GM18868 (cell line): ENCODE results near the gene GNS.

Experiments
- ATAC-seq: cut with Tn5 transposase; IDR thresholded peaks from one replicate; pipeline ENCODE4 v1.9.1; 2021; ENCODE audit warnings: mild to moderate bottlenecking, moderate library complexity; ENCODE audit not compliant: unreplicated experiment

Gene GNS

DNA sequence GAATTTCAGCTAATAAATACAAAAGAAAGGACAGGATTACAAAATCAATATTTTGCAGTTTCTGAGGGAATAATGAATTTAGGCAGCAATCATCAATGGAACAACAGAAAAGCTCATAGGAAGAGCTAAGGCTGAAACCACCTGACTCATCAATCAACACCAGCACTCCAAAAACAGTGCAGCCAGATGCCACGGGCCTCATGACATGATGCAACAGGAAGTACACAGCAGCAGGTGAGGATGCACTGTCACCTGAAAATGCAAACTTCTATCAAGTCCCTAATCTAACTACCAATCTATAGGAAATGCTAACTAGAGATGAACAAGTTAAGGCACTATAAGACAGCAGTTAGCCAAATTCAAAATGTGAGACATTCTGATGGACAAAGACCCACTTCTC is 21.7 kb downstream of the GNS start:
- no peak for ATAC-seq

GRCh38 chr12:64736771-64737170 is 22.4 kb downstream of the GNS start:
- ATAC-seq, result no peak

DNA sequence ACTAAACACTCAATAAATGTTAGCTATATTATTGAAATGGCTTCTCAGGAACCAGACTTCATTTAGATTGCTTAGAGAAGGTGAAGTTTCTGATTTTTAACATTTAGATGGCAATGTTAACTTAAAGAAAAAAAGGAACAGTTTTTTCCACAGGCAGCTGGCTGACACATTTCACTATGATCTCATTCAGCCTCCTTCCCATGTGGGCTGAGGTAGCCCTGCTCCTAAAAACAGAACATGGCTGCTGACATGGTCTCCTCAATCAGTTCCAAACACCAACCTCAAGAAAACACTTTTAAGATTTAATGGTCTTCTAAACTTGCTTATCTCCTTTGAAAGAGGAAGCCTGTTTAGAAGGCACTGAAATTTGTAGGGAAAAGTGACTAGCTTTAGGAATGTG is 23.8 kb downstream of the GNS start:
- no peak for ATAC-seq

DNA sequence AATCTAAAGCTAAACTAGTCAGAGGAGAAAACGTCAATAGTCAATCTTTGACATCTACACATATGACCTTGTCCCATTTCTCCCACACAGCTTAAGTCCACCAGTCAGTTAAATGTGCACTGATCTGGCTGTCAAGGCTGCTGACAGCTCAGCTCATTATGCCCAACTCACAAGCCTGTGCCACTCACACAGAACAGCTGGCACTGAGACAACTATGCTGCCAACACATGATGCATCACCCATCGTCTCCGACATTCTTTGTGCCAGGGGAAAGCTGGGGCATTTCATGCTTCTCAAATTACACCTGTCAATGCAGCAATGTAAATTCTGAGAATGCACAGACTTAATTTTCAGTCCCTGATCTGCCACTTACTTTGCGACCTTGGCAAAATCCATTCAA is 25.3 kb downstream of the GNS start:
- no peak for ATAC-seq

- no peak for ATAC-seq
Observed at GRCh38 chr12:64731683-64732082, 27.5 kb downstream of the GNS start.

DNA sequence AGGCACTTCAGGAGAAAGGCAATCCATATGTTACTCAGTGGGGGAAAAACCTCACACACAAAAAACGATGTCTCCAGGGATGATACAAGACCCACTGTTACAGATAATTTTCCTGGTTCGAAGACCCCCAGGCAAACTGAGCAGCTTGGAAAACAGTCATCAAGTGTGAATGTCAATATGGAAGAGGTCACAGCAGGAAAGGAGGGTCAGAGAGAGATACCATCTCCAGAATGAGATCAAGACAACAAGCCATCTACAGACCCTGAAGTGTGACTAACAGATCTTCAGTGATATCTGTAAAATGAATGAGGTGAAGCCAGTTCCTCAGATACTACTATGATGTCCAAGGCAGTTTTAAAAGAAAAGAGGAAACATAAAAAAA is 28.6 kb downstream of the GNS start:
- ATAC-seq, result peak; percentile 27

DNA sequence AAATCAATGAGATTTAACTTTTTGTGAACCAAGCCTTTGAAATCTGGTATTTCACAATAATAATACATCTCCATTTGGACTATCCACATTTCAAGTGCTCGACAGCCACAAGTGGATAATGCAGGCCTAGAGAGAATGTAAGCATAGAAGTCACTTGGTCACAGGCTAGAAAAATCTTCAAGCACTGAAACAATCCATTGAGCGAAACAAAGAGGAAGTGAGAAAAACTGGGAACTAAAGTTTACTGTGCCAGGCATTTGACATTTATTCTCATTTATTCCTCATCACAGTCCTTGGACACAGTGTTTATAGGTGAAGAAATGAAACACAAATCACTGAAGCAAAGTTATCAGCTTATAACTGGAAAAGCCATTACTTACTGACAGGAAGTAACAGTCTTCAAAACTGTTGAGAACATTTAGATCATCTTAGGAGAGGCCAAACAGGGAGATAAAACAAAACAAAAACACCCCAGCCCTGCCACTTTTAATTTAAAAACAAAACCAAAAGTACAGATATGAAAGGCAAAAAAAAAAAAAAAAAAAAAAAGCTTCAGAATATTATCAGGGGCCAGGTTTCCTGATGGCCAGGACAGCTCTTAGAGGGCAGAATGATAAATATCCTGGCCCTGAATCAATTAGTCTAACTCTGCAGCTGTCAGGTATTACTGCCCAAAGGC is 29.2 kb downstream of the GNS start:
- ATAC-seq, result peak; percentile 60

DNA sequence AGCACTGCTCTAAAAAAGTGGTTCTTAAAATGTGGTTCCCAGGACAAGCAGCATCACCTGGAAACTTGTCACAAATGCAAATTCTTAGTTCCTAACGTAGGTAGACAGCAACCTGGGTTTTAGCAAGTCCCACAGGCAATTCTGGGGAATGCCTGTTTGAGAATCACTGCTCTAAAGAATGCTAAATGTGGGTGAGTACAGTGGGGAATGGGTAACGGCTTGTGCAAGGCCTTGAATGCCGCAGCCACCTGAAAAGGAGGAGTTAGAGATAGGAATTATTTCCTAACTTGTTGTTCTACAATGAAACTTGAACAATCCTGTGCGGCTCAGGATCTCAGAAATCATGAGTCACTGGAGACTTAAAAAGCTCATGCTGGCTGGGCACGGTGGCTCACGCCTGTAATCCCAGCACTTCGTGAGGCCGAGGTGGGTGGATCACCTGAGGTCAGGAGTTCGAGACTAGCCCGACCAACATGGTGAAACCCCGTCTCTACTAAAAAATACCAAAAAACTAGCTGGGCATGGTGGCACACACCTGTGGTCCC is 34.9 kb downstream of the GNS start:
- ATAC-seq, result no peak

GRCh38 chr12:64723630-64724029 is 35.6 kb downstream of the GNS start:
- no peak for ATAC-seq

DNA sequence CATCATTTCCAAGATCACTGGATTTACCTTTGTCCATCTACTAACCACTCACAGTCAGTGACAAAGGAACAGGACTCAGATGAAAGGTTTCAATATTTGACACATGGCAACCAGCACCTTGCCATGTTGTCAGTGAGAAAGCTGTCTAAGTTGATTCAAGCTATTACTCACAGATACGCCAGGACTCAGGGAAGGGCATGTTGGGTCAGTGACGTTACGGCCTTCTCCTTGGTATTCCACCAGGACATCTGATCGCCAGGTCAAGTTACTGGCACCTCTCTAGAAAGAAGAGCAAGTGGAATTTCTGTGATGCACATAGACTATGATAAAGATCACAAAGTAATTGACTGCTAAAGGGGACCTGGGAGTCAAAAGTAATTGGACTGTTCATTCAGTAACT is 36.4 kb downstream of the GNS start:
- no peak for ATAC-seq

- no peak for ATAC-seq
Observed at GRCh38 chr12:64720884-64721283, 38.3 kb downstream of the GNS start.

GRCh38 chr12:64718649-64719048 is 40.6 kb downstream of the GNS start:
- ATAC-seq, result no peak

- no peak for ATAC-seq
Observed at GRCh38 chr12:64716839-64717455, 42.3 kb downstream of the GNS start.

DNA sequence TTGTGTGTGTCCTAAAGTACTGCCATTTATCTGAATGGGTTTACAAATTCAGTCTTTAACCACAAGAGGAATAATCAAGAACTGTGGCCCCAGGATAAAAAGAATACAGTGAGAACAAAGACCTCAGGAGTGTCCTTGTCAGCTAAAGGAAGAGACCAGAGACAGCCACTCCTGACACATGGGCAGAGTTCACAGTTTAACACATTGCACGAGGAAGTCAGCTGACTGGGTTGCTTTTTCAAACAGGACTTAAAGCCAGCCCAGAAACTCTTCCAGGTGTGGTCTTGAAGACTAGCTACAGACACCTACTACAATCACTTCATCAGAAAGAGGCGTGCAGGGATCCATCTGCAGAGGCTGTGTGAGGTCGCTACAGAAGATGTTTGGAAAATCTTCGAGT is 42.8 kb downstream of the GNS start:
- no peak for ATAC-seq

DNA sequence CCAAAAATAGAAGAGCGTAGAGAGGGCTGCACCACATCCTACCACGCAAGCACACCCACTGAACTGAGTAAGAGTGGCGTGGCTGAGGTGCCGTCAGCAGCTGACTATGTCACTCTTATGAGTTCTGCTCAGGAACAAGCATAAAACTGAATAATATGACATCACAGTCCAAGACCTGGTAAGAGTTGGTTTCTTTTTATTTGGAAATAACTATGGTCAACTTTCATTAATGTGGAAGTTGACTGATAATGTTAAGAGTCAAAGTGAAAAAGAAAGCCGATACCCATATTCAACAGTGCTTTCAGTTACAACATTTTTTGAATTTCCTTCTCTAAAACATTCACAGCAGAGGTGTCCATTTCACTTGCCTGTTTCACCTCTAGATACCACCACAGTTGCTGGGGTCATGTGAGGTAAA is 44.6 kb downstream of the GNS start:
- ATAC-seq, result peak; percentile 63

DNA sequence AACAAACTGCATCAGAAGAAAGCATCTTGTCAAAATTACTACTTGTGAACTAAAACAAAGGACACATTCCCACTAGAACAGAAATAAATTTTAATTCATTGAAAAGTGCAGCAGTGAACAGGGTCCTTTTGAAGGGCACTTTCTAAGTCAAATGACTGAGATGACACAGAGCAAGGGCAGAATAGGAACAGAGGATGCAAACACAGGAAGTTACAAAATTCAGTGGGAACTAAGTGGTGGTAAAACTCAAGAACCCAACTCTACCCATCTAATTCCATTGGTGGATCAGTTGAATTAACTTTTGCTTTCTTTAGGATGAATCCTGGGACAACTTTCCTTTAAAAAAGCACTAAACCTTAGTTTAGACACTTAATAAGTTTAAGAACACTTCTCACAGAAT is 45.8 kb downstream of the GNS start:
- no peak for ATAC-seq

- ATAC-seq, result no peak
Observed at GRCh38 chr12:64709429-64709828, 49.8 kb downstream of the GNS start.

DNA sequence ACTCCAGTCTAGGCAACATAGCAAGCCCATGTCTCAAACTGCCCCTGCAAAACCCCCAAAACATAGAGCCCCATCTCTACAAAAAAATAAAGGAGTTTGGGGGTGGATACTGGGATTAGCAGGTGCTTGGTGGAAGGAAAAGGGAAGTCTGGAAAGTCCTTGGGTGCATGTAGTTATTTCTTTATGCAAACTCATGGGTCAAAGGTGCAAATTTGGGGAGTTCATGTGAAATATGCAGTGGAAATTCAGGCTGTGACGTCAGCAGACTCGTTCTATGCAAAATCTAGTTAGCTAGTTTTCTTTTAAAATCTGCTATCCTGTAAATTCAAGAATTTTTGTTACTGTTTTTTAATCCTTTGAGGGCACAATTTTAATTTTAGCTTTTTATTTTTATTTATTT is 51.3 kb downstream of the GNS start:
- no peak for ATAC-seq

- ATAC-seq, result no peak
Observed at GRCh38 chr12:64707362-64707761, 51.8 kb downstream of the GNS start.

DNA sequence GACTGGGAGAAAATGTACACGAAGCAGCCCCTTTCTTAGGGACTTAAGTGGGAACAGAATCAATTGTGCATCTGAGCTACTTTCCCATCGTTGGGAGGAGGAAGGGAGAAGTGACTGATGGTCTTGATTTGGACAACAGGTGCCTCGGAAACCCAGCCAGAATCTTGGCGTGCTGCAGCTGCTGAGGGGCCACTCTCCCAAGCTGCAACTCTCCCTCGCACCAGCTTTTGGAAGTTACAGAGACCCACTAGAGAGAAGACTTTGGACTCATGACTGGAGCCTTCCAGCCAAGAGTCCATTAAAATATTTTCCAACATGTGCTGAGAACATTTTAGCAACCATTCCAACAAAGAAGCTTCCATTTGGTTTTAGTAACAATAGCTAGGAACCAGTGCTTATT is 52.3 kb downstream of the GNS start:
- no peak for ATAC-seq

- no peak for ATAC-seq
Observed at GRCh38 chr12:64706306-64706705, 52.9 kb downstream of the GNS start.

DNA sequence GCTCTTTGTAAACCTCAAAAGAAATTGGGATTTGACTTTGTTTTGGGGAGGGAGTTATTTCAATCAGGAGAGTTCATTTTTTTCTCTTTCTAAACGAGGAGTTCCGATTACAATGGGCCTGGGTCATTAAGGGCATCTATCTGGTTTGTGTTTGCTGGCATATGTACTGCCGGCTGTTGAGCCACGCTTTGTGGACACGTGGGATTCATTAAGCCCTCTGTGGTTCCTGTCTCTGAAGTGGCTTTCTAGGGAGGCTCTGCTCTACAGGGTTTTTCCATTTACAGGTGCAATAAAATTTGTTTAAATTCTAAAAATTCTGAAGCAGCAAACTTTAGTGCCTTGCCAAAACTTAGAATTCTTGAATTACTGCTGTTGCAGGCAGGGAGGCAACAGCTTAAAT is 57.9 kb downstream of the GNS start:
- no peak for ATAC-seq

DNA sequence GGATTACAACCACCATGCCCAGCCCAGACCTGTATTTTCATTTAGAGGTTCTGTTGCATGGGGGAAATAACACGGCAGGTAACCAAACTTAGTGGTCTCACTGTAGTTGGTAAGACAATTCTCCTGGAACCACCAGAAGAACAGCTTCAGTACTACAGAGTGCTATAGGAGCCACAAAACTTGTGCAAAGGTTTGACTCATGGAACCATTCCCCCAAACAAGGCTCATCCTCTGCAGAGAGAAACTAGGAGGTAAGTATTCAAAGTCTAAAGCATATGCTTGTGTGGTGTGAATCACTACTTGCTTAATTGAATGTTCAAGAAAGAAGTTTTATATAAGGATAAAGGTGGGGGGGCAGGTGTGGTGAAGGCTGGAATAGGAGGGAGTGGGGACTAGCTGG is 58.7 kb downstream of the GNS start:
- ATAC-seq, result no peak
